ENCODE measurements around the gene SLC6A6. TPM values are rescaled to one million over a fixed set of nuclear protein-coding genes. Genes with fewer than 3 reads are reported as not detected.

SLC6A6 gene
- total RNA-seq, 4 donors from 2014 or later = 4.4 to 10.5 (median 7.7) TPM

DNA sequence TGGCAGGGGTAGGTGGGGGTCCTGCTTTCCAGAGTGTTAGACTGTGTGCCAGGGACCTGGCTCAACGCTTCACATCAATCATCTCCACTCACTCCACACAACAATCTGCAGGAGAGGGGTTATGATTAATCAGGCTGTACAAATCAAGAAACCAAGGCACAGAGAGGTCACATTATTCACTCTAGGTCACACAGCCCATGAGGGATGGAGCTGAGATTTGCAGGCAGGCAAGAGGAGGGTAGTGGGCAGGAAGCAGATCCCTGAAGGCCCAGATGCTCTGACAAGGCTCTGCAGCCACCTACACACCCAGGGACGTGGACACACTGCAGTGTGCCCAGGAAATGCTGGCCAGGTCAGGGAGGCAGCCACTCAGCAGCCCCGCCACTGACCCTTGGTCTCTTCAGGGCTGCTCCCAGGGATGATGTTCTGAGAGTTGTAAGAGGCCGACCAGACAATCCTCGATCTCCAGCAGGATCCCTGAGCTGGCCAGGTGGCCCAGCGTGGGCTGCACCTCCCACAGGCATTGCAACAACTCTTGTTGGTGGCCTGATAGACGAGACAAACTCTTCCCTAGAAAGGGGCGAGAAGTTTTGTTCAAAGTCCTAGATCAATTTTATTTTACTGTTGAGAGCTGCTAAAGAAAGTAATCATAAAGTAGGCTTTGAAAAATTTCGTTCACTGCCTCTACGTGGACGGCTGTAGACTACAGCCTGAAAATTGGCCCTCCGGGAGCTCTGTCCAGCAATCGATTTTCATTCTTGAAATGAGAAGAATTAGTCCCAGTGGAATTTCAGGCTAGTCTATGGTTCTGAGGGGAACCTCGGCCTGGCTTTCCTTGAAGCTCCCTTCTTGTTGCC is 4.2 kb upstream of the SLC6A6 start:
- Histone ChIP-seq H3K36me3 (no peaks in the 10 kb centered on the region), H3K27ac (no peak overlapping the region), H3K4me1 (peaks cover under 1 to 19% (median 11%) of the 10 kb centered on the region in 4 donors), H3K4me3 (no peak overlapping the region), H3K9me3 (no peaks in the 10 kb centered on the region), H3K27me3 (no peaks in the 10 kb centered on the region)
- intact Hi-C loops (cut with DNase I; ENCODE audit: low total_unique reads) = no loop called here
- in situ Hi-C loops (cut with MboI; ENCODE audit: low pct_ligation_motif_present in 1 of 4, low pct_unique_long_range_greater_than_20kb in 1 of 4, low sequenced_read_pairs in 3 of 4) = loop anchor here in 2 of 4 donors (10.0 kb wide), 1 partner anchor 67 kb away; no protein-coding TSS in a partner anchor
- DNase-seq = no peak
- WGBS, 2 donors (ENCODE audit: low coverage in 1 of 2) = 88 to 95% methylated on average over 4 to 14 of the region's 14 CpGs
- TF ChIP-seq EP300 (IDR thresholded peaks at IDR 0.05; ENCODE audit: low read depth) (no peak), POLR2AphosphoS5 (IDR thresholded peaks at IDR 0.05) (no peak), POLR2A (IDR thresholded peaks at IDR 0.05) (no peak)
- TF ChIP-seq, protein P1, sequence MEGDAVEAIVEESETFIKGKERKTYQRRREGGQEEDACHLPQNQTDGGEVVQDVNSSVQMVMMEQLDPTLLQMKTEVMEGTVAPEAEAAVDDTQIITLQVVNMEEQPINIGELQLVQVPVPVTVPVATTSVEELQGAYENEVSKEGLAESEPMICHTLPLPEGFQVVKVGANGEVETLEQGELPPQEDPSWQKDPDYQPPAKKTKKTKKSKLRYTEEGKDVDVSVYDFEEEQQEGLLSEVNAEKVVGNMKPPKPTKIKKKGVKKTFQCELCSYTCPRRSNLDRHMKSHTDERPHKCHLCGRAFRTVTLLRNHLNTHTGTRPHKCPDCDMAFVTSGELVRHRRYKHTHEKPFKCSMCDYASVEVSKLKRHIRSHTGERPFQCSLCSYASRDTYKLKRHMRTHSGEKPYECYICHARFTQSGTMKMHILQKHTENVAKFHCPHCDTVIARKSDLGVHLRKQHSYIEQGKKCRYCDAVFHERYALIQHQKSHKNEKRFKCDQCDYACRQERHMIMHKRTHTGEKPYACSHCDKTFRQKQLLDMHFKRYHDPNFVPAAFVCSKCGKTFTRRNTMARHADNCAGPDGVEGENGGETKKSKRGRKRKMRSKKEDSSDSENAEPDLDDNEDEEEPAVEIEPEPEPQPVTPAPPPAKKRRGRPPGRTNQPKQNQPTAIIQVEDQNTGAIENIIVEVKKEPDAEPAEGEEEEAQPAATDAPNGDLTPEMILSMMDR (IDR thresholded peaks at IDR 0.05) = no peak

- H3K36me3 ChIP-seq = no peaks in the 10 kb centered on the region
- H3K27me3 ChIP-seq = peaks cover 2% of the 10 kb centered on the region
- peaks cover 6 to 25% (median 17%) of the 10 kb centered on the region in 4 donors for H3K4me1 ChIP-seq
- no peak for DNase-seq
- no peak for TF ChIP-seq POLR2AphosphoS5 (IDR thresholded peaks at IDR 0.05)
- TF ChIP-seq, protein P1 (IDR thresholded peaks at IDR 0.05) = no peak
- TF ChIP-seq EP300 (IDR thresholded peaks at IDR 0.05; ENCODE audit: low read depth) = no peak
- TF ChIP-seq POLR2A (IDR thresholded peaks at IDR 0.05) = no peak
- H3K4me3 ChIP-seq = no peak overlapping the region
- WGBS, 2 donors (ENCODE audit: low coverage in 1 of 2) = 88% methylated on average over 2 of the region's 2 CpGs; no CpG with 5 or more reads in 1 of the 2 donors
- in situ Hi-C loops (cut with MboI; ENCODE audit: low pct_ligation_motif_present in 1 of 4, low pct_unique_long_range_greater_than_20kb in 1 of 4, low sequenced_read_pairs in 3 of 4) (loop anchor here in 2 of 4 donors (10.0 kb wide), 1 partner anchor 66 kb away; no protein-coding TSS in a partner anchor), intact Hi-C loops (cut with DNase I; ENCODE audit: low total_unique reads) (no loop called here)
- H3K9me3 ChIP-seq = no peaks in the 10 kb centered on the region
- H3K27ac ChIP-seq = no peak overlapping the region
Measured at GRCh38 chr3:14398797-14399106, 3.7 kb upstream of the SLC6A6 start.

GRCh38 chr3:14401692-14402303 is 608 bp upstream of the SLC6A6 start:
- Histone ChIP-seq H3K36me3 (no peaks in the 10 kb centered on the region), H3K4me3 (peak overlapping the region in 3 of 4 donors; percentile 62 to 79 (median 73)), H3K27me3 (peaks cover 4% of the 10 kb centered on the region), H3K9me3 (no peaks in the 10 kb centered on the region), H3K27ac (peak overlapping the region; percentile 90 to 96 (median 92)), H3K4me1 (peaks cover 15 to 53% (median 37%) of the 10 kb centered on the region in 4 donors)
- DNase-seq = no peak
- in situ Hi-C loops (cut with MboI; ENCODE audit: low pct_ligation_motif_present in 1 of 4, low pct_unique_long_range_greater_than_20kb in 1 of 4, low sequenced_read_pairs in 3 of 4) = no loop called here
- WGBS, 2 donors (ENCODE audit: low coverage in 1 of 2) = 52% methylated on average over 22 of the region's 22 CpGs; no CpG with 5 or more reads in 1 of the 2 donors
- TF ChIP-seq, protein P1 (IDR thresholded peaks at IDR 0.05) = peak in 1 of 5 experiments; percentile 30
- TF ChIP-seq POLR2A (IDR thresholded peaks at IDR 0.05) = no peak
- TF ChIP-seq EP300 (IDR thresholded peaks at IDR 0.05; ENCODE audit: low read depth) = no peak
- no peak for TF ChIP-seq POLR2AphosphoS5 (IDR thresholded peaks at IDR 0.05)
- intact Hi-C loops (cut with DNase I; ENCODE audit: low total_unique reads) = no loop called here

DNA sequence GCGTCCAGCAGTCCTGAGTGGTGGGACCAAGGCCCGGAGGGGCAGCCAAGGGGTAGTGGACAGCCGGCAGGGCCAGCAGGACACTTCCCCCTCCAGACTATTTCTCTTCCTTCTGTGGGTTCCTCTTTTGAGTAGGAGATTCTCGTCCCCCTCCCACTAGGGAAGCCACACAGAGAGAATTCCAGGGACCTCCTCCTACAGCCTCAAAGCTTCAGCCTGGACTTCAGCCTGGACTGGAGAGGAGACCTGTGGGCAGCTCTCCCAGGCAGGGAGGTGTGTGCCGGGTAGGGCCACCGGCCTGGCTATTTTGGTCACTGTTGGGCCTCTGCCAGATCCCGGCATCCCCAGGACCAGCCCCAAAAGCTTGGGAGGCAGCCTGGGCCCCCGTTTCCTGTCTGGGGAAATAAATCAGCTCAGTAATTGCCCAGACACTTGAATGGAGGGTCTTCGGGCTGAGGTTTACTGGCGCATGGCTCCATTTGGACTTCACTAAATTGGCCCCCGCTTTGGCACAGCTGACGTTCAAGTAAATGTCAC is 1.3 kb downstream of the SLC6A6 start:
- intact Hi-C loops (cut with DNase I; ENCODE audit: low total_unique reads) = no loop called here
- peaks cover 15 to 48% (median 32%) of the 10 kb centered on the region in 4 donors for H3K4me1 ChIP-seq
- in situ Hi-C loops (cut with MboI; ENCODE audit: low pct_ligation_motif_present in 1 of 4, low pct_unique_long_range_greater_than_20kb in 1 of 4, low sequenced_read_pairs in 3 of 4) = no loop called here

More for the DNA sequence above, 1.3 kb downstream of the SLC6A6 start:
- WGBS, 2 donors (ENCODE audit: low coverage in 1 of 2) = 0 to 5% methylated on average over 1 to 12 of the region's 12 CpGs
- H3K9me3 ChIP-seq = no peaks in the 10 kb centered on the region
- H3K27ac ChIP-seq = peak overlapping the region; percentile 90 to 96 (median 92)
- no peak for TF ChIP-seq POLR2AphosphoS5 (IDR thresholded peaks at IDR 0.05)
- TF ChIP-seq POLR2A (IDR thresholded peaks at IDR 0.05) = no peak
- no peak for TF ChIP-seq EP300 (IDR thresholded peaks at IDR 0.05; ENCODE audit: low read depth)
- TF ChIP-seq, protein P1 (IDR thresholded peaks at IDR 0.05) = no peak
- H3K27me3 ChIP-seq = peaks cover 4% of the 10 kb centered on the region
- no peaks in the 10 kb centered on the region for H3K36me3 ChIP-seq
- peak; percentile 31 for DNase-seq
- H3K4me3 ChIP-seq = peak overlapping the region; percentile 3 to 79 (median 68)
